ENCODE measurements around the gene TMEM229B. TPM values are rescaled to one million over a fixed set of nuclear protein-coding genes. Genes with fewer than 3 reads are reported as not detected.

The TMEM229B gene
- total RNA-seq, 1 donor from 2014 or later, result 1.3 TPM

- H3K4me1 ChIP-seq (ENCODE audit: insufficient read depth, low read length), result no peaks in the 10 kb centered on the region
- H3K9ac ChIP-seq (ENCODE audit: low read length), result no peak overlapping the region
- no peaks in the 10 kb centered on the region for H4K20me1 ChIP-seq (ENCODE audit: insufficient read depth, low read length)
- no peak for TF ChIP-seq CTCF (IDR thresholded peaks at IDR 0.05; ENCODE audit: insufficient read depth, low read depth, low read length)
- TF ChIP-seq EZH2 (IDR thresholded peaks at IDR 0.05; ENCODE audit: insufficient read depth, low read length), result no peak
- H3K4me2 ChIP-seq (ENCODE audit: low read length), result no peak overlapping the region
- no peak overlapping the region for H3K4me3 ChIP-seq (ENCODE audit: insufficient read depth, low read depth, low read length)
- no peaks in the 10 kb centered on the region for H3K9me3 Mint-ChIP-seq (ENCODE audit: unreplicated experiment)
- H3K4me1 Mint-ChIP-seq (ENCODE audit: low read depth, unreplicated experiment), result peaks cover 3% of the 10 kb centered on the region
- FAIRE-seq, result no peak
- H3K36me3 ChIP-seq (ENCODE audit: insufficient read depth, low read length), result no peaks in the 10 kb centered on the region
- H3K36me3 Mint-ChIP-seq (ENCODE audit: low read depth, unreplicated experiment), result no peaks in the 10 kb centered on the region
- no peak overlapping the region for H3K4me3 Mint-ChIP-seq (ENCODE audit: unreplicated experiment)
- H3K79me2 ChIP-seq (ENCODE audit: insufficient read depth, low read length), result no peaks in the 10 kb centered on the region
- H3K27me3 Mint-ChIP-seq (ENCODE audit: low read depth, unreplicated experiment), result peaks cover 35% of the 10 kb centered on the region
- H3K9me3 ChIP-seq (ENCODE audit: insufficient read depth, low read depth, low read length), result no peaks in the 10 kb centered on the region
- no peak overlapping the region for H3K27ac Mint-ChIP-seq (ENCODE audit: unreplicated experiment)
- no peak overlapping the region for H2AFZ ChIP-seq (ENCODE audit: low read depth, low read length)
- H3K27me3 ChIP-seq (ENCODE audit: insufficient read depth, low read length), result peaks cover 12% of the 10 kb centered on the region
- no peak for DNase-seq (ENCODE audit: low read depth)
- no peak overlapping the region for H3K27ac ChIP-seq (ENCODE audit: low read depth, low read length)
Measured at GRCh38 chr14:67435603-67436002, 52.9 kb downstream of the TMEM229B start.

DNA sequence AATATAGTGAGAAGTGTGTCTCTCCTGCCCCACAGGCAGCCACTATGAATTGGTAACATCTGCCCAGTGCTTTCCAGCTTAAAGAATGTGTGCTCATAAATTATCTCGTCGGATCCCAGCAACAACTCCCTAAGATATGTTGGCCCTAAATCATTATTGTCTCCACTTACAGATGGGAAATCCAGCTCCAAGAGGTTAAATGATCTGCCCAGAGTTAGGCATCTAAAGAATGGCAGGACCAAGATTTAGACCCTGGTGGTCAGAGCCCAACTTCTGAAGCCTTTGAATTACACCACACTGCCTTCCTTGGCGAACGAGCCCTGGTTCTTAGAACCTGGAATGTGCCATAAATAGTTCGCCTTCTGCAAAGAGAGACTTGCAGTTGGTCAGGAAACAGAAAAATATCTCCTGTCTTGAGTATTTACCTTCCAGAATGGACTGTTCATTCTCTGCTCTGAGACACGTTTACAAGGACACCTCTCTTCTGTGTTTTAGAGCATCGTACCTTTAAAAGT lies 56.4 kb downstream of the TMEM229B start:
- no peak for TF ChIP-seq EZH2 (IDR thresholded peaks at IDR 0.05; ENCODE audit: insufficient read depth, low read length)
- no peak for TF ChIP-seq CTCF (IDR thresholded peaks at IDR 0.05; ENCODE audit: insufficient read depth, low read depth, low read length)
- Histone ChIP-seq H3K4me3 (ENCODE audit: insufficient read depth, low read depth, low read length) (no peak overlapping the region), H3K36me3 (ENCODE audit: insufficient read depth, low read length) (no peaks in the 10 kb centered on the region), H3K4me2 (ENCODE audit: low read length) (no peak overlapping the region), H2AFZ (ENCODE audit: low read depth, low read length) (no peak overlapping the region), H3K4me1 (ENCODE audit: insufficient read depth, low read length) (peaks cover 6% of the 10 kb centered on the region), H3K27me3 (ENCODE audit: insufficient read depth, low read length) (peaks cover 10% of the 10 kb centered on the region), H3K9ac (ENCODE audit: low read length) (no peak overlapping the region), H4K20me1 (ENCODE audit: insufficient read depth, low read length) (no peaks in the 10 kb centered on the region), H3K9me3 (ENCODE audit: insufficient read depth, low read depth, low read length) (no peaks in the 10 kb centered on the region), H3K27ac (ENCODE audit: low read depth, low read length) (no peak overlapping the region), H3K79me2 (ENCODE audit: insufficient read depth, low read length) (no peaks in the 10 kb centered on the region)
- H3K4me1 Mint-ChIP-seq (ENCODE audit: low read depth, unreplicated experiment), result peaks cover 12% of the 10 kb centered on the region
- peaks cover 29% of the 10 kb centered on the region for H3K27me3 Mint-ChIP-seq (ENCODE audit: low read depth, unreplicated experiment)
- H3K9me3 Mint-ChIP-seq (ENCODE audit: unreplicated experiment), result no peaks in the 10 kb centered on the region
- H3K36me3 Mint-ChIP-seq (ENCODE audit: low read depth, unreplicated experiment), result no peaks in the 10 kb centered on the region
- H3K4me3 Mint-ChIP-seq (ENCODE audit: unreplicated experiment), result no peak overlapping the region
- DNase-seq (ENCODE audit: low read depth) (no peak), FAIRE-seq (no peak)
- no peak overlapping the region for H3K27ac Mint-ChIP-seq (ENCODE audit: unreplicated experiment)

DNA sequence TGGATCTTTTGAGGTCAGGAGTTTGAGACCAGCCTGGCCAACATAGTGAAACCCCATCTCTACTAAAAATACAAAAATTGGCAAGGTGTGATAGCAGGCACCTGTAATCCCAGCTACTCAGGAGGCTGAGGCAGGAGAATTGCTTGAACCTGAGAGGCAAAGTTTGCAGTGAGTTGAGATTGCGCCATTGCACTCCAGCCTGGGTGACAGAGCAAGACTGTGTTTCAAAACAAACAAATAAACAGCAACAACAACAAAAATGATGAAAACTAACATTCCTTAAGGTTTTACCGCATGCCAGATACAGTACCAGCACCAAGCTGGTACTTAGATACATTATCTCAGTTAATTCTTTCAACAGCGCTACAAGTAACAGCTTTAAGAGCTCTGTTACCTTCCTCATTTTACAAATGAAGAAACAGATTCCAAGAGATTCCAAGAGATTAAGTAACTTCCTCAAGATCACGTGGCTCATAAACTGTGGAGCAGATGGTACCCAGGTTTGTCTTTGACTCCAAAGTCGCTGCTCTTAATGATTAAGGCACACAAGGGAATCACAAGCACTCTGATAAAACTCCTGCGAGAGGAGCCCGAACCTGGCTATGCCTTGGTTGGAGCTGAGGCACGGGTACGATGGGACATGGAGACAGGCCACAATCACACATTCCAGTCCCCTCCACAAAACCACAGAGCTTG lies 58.9 kb downstream of the TMEM229B start:
- no peak for FAIRE-seq

More for the DNA sequence above, 58.9 kb downstream of the TMEM229B start:
- no peaks in the 10 kb centered on the region for H3K36me3 Mint-ChIP-seq (ENCODE audit: low read depth, unreplicated experiment)
- H3K4me2 ChIP-seq (ENCODE audit: low read length), result no peak overlapping the region
- H3K4me1 Mint-ChIP-seq (ENCODE audit: low read depth, unreplicated experiment), result peaks cover 12% of the 10 kb centered on the region
- no peak overlapping the region for H3K4me3 Mint-ChIP-seq (ENCODE audit: unreplicated experiment)
- H3K27ac Mint-ChIP-seq (ENCODE audit: unreplicated experiment), result no peak overlapping the region
- H4K20me1 ChIP-seq (ENCODE audit: insufficient read depth, low read length), result no peaks in the 10 kb centered on the region
- H3K36me3 ChIP-seq (ENCODE audit: insufficient read depth, low read length), result no peaks in the 10 kb centered on the region
- H3K9me3 ChIP-seq (ENCODE audit: insufficient read depth, low read depth, low read length), result no peaks in the 10 kb centered on the region
- no peaks in the 10 kb centered on the region for H3K79me2 ChIP-seq (ENCODE audit: insufficient read depth, low read length)
- peaks cover 8% of the 10 kb centered on the region for H3K27me3 ChIP-seq (ENCODE audit: insufficient read depth, low read length)
- peaks cover 6% of the 10 kb centered on the region for H3K4me1 ChIP-seq (ENCODE audit: insufficient read depth, low read length)
- no peak overlapping the region for H3K27ac ChIP-seq (ENCODE audit: low read depth, low read length)
- H2AFZ ChIP-seq (ENCODE audit: low read depth, low read length), result no peak overlapping the region
- no peak for DNase-seq (ENCODE audit: low read depth)
- no peak for TF ChIP-seq EZH2 (IDR thresholded peaks at IDR 0.05; ENCODE audit: insufficient read depth, low read length)
- TF ChIP-seq CTCF (IDR thresholded peaks at IDR 0.05; ENCODE audit: insufficient read depth, low read depth, low read length), result no peak
- H3K9me3 Mint-ChIP-seq (ENCODE audit: unreplicated experiment), result no peaks in the 10 kb centered on the region
- no peak overlapping the region for H3K9ac ChIP-seq (ENCODE audit: low read length)
- peaks cover 19% of the 10 kb centered on the region for H3K27me3 Mint-ChIP-seq (ENCODE audit: low read depth, unreplicated experiment)
- H3K4me3 ChIP-seq (ENCODE audit: insufficient read depth, low read depth, low read length), result no peak overlapping the region
